GM19193 (cell line): ENCODE data around the gene KMT5B.

Experiments used
- POLR2A ChIP-seq: IDR thresholded peaks from 4 replicates; pipeline ENCODE4 v1.6.1; 2011; ENCODE audit not compliant: insufficient read depth, insufficient read length; ENCODE audit errors: extremely low read depth

Gene KMT5B

DNA sequence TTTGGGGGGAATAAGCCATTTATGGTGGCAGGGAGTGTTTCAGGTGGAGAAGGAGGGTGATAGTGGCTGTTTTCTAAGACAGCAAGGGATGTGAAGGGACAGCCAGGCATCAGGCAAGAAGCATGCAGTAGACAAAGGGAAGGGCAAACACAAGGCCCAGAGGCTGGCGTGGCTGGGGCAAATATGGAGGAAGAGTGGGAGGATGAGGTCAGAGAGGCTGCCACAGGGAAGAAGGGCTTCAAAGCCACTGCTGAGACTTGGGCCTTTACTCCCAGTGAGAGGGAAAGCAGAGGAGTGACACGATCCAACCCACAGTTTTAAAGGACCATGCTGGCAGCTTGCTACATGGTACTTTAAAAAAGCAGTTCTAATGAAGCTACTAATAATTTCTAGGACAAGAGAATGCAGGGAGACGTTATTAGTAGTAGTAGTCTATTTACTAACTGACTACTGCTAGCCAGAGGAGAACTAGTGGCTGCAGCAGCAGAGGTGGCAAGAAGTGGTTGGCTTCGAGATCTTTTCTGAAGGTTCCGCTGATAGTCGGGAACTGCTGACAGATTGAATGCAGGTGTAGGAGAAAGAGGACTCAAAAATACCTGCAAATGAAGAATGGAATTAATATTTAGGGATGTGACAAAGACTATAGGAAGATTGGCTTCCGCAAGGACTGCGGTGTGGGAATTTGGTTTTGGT is 13.7 kb downstream of the KMT5B start:
- TF ChIP-seq POLR2A: no peak

DNA sequence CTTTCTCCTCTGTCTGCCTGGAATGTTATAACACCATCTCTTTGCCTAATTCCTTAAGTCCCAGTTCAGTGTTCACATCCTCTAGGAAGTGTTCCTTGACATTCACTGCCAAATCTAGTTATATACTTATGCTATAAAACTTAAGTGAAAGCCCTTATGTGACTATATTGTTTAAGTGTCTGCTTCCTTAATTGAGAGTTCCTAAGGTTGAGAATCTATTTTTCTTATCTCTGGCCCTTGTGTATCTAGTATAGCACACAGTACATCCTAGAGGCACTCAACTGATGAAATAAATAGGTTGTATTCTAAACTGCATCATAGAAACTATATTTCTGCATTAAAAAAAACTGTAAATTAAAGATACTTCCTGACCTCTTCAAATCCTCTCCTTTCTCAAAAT is 16.9 kb downstream of the KMT5B start:
- no peak for TF ChIP-seq POLR2A

DNA sequence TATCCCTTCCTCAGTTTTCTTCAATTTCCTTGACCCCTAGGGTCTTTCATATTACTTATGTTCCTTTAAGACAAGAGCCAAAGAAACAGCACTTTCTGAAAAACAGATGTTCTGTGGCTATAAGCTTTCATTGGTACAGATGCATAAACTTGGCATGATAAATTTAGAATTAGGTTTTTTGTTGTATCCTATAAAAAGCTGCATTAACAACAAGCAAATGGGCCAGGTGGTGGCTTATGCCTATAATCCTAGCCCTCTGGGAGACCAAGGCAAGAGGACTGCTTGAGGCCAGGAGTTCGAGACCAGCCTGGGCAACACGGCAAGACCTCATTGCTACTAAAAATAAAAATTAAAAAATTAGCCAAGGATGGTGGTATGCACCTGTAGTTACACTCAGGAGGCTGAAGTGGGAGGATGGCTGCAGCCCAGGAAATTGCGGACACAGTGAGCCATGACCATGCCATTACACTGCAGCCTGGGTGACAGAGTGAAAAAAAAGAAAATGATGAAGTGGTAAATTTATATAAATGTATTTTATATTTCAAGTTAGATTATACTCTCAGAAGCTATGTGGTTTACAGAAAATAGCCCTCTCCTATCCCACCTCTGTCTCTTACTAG is 18.3 kb downstream of the KMT5B start:
- no peak for TF ChIP-seq POLR2A

DNA sequence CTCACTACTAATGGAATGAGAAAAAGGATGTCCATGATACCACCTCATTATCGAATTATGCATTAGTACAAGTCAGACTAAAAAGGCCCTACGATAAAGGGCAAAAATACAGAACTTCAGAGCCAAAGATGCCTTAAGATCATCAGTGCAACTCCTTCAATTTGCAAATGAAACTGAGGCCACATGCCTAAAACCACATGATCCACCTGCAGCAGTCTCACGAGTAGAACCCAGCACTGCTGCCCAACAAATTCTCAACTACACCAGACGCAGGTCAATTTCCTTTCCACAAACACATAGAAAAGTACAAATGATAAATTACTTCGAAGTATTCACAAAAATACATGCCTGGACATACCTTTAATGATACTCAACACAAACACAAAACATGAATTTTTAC is 20.1 kb downstream of the KMT5B start:
- TF ChIP-seq POLR2A: no peak

DNA sequence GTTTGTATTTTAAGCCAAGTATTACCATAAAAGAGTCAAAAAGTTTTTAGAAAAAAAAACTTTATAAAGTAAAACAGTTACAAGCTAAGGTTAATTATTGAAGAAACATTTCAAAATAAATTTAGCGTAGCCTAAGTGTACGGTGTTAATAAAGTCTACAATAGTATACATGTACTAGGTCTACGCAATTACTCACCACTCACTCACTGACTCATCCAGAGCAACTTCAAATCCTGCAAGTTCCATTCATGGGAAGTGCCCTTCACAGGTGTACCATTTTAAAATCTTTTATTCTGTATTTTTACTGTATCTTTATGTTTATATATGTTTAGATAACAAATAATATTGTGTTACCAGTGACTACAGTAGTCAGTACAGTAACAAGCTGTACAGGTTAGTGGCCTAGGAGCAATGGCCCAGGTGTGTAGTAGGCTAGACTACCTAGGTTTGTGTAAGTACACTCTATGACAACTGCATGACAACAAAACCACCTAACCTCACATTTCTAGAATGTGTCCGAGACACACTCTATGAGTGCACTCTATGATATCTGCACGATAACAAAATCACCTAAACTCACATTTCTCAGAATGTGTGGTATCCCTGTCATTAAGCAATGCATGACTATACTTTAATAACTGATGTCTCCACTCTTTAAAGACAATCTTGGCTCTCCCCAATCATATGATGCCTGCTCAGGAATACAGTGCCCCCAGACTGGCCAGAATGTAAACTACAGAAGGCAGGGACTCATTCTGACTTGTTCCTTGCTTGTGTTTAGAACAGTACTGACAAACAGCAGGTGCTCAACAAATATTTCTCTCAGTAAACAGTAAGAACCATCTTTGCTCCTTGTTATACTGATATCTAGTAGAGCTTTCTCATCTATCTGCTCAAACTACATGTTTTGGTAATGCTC is 21.2 kb downstream of the KMT5B start:
- TF ChIP-seq POLR2A: no peak

DNA sequence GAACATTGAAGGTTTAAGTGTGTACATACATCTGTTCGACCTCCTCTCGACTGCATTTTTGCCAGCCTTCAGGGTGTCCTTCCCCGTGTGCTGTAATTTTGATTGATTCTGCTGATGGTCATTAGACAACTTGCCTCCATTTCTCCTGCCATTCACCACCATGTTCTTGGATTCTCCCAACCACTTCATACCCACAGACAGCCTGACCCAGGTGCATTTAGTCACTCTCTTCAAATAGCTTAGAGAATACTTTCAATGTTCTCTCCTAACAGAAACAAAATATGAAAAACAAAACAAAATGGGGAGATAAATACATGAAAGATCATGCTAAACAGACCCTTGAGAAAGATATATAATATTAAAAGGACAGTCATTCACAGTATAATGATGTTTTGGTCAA is 23.2 kb downstream of the KMT5B start:
- no peak for TF ChIP-seq POLR2A

DNA sequence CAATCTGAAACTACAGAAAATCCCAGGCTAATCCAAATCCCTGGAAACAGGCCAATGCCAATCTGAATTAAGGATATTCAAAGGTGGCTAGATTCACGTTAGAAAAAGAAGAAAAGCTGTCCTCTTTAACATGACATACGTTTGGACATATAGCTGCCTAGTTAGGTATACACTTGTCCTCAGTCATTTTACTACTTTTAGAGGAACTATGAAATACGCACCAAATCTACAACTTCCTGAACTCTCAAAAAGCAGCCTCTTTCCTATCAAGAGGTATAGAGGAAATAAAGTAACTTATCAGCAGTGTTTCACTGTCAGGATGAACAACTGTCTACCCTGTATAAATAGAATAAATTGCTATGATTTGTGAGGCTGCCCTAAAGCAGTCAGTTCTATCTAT is 24.0 kb downstream of the KMT5B start:
- no peak for TF ChIP-seq POLR2A

DNA sequence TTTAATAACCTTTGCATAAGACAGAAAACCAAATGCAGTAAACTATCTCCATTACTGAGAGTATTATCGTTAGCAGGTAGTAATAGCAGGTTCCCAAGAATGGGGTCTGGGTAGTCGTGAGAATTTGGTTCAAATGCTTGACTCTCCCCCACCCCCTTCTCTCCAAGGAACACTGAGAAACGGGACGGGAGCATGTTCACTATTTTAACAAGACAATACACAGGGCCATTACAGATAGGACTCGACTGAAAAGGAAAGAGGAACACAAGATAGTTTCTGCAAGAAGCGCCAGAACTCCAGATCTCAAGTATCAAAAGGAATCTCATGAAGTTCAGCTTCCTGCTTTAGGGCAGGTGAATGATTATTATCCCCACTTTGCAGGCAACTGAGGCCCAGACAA is 27.0 kb downstream of the KMT5B start:
- no peak for TF ChIP-seq POLR2A

DNA sequence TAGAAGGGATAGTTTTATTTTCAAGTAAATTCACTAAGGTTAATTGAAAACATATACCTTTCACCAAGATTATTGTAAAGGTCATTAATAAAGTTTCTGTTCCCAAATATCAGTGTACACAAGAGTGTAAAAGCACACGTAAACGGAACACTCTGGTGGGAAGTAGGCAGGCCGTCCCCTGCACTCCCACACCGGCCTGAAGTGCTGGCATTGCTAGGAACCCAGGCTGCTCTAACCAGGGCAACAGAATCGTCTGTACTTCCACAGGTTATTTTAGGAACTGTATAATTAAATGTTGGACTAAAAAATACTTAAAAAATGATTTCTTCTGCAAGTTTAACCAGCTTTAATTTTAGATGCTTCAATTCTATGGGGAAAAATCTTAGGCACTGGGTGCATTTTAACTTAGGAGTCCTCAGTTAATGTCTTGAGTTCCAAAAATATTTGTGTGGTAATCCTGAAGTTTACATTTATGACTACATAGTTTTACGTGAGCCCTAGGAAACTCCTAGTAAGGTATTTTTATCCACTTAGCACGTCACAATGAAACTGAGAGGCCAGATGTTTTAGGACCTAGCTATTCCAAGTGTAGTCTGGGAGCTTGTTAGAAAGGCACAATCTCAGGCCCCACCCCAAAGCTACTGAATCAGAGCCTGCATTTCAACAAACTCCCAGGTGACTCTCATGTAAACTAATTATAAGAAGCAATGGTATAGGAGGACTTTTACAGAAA is 31.2 kb downstream of the KMT5B start:
- TF ChIP-seq POLR2A: no peak

DNA sequence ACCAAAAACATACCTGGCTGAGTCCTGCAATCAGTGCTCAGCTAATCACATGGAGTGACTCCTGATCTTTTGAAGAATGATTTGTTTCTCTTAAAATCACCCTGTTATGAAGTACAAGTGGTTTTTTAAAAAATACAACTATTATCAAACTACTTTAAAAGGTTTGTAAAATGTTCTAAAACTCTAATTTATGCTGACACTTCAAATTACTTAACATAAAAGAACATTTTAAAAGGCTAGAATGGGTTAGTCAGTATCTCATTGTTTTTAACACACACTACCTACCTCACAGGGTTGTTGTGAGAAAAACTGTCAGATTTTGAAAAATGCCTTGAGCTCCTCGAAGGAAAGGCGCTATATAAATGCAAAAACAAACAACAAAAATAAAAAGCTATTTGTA is 33.2 kb downstream of the KMT5B start:
- TF ChIP-seq POLR2A: no peak

DNA sequence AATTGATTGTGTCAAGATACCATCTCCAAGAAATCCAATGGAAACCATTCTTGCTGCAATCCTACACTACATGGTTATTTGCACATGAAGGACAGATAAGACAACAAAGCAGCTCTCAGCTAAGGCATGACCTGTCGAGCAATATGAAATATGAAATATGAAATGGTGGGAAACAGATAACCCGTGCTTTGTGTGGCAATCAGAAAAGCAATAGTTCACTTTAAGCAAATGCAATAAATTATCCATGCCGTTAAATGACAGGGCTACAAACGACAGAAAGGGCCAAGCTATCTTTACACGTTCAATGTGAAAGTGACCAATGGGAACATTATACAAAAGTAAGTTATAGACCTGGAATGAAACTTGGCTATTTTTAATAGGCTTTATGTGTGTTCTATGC is 35.2 kb downstream of the KMT5B start:
- TF ChIP-seq POLR2A: no peak

DNA sequence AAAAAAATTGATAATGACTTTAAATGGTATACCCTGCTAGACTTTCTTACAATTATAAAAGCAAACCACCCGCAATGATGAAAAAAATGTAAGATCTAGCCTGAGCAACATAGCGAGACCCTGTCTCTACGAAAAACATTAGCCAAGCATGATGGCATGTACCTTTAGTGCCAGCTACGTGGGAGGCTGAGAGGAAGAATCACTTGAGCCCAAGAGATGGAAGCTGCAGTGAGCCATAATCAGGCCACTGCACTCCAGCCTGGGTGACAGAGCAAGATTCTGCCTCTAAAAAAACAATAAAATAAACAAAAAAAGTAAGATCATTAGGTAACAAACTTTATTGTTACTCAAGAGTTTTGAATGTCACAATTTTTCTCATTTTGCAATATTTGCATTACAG is 39.2 kb downstream of the KMT5B start:
- no peak for TF ChIP-seq POLR2A

DNA sequence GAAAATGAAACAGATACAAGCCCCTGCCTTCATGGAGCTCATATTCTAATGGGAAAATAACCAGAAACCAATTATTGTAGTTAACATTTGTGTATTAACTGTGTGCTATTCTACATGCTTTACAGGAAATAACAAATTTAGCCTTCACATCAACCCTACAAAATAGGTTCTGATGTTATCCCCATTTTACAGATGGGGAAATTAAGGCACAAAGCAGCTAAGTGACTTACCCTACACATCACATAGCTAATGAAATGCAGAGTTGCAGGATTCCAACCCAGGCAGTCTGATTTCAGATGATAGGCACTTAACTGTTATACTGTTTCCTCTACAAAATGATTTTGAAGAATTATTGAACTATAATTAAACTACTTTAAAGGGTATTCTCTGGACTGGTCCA is 43.7 kb downstream of the KMT5B start:
- no peak for TF ChIP-seq POLR2A

DNA sequence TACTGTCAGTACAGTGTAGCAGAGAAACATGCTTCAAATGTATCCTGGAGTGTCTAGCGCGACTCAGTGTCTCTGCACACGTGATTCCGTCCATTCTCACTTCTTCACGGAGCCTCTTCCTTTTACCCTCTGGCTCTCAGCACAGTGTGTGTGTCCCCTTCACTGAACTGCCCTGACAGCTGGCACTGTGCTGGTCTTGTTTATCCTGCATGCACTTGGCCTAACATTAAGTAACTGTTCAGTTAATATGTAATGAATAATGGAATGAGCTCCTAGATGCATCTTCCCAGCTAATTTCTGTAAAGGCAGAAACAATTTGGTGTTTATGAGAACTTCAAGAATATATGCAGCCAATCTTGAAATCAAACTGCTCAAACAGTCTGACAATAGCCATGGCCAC is 44.4 kb downstream of the KMT5B start:
- no peak for TF ChIP-seq POLR2A

DNA sequence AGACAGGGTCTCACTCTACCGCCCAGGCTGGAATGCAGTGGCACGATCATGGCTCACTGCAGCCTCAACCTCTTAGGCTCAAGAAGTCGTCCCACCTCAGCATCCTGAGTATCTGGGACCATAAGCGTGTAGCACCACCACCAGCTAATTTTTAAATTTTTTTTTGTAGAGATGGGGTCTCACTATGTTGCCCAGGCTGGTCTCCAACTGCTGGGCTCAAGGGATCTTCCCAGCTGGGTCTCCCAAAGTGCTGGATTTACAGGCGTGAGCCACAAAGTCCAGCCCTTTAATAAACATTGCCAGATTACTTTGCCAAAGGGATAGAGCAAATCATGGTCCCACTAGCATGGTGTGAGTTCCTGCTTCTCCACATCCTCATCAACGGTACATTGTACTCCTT is 45.6 kb downstream of the KMT5B start:
- no peak for TF ChIP-seq POLR2A
